ENCODE measurements around the gene TRAF1.

Gene TRAF1

DNA sequence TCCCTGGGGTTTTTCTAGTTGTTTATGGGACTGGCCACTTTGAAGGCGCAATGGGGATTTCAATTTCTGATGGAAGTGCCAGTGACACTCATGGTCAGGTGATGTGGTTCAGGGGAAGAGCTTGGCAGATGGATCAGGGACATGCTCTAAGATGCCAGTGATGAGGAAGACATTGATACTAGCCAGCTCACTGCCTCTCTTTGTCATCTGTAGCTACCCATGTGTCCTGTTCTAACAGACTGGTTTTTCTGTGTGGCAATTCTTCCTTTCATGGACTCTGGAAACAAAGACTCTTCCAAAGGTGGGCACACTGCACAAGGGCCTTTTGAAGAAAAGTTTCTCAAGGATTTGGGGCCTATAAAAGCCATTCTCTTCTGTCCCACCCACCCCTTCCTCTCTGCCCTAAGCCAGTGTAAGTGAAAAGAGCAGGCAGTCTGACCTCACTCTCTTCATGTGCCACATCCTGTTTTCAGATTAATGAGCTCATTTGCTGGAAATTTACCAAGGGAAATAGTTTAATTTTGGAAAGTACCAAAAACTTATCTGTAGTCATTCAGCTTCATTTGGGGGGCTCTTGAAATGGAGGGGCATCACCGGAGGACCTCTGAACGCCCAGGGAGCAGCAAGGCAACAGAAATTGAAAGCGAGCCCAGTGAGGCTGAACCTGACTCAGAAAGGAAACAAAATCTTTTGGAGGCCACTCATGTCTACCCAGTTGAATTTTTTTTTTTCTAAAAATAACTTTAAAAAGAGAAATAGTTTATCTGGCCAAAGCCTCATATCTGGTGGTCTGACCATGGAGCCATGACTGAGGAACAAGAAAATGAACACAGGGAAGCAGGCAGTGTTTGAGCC, 4.9 kb upstream of the TRAF1 start:
- peak overlapping the region; percentile 35; the same call in 1 of the 2 replicates for H3K4me3 ChIP-seq (ENCODE audit: low read depth, low read length)
- peak; percentile 79 for DNase-seq (ENCODE audit: low read depth)

GRCh38 chr9:120929229-120929791, 2.7 kb upstream of the TRAF1 start:
- DNase-seq (ENCODE audit: low read depth): no peak
- TF ChIP-seq CTCF (IDR thresholded peaks at IDR 0.05; ENCODE audit: low read depth, low read length, missing control alignments): peak; percentile 20
- H3K4me3 ChIP-seq (ENCODE audit: low read depth, low read length): peak overlapping the region; percentile 80

More for the DNA sequence above, 4.9 kb upstream of the TRAF1 start:
- TF ChIP-seq CTCF (IDR thresholded peaks at IDR 0.05; ENCODE audit: low read depth, low read length, missing control alignments): no peak

DNA sequence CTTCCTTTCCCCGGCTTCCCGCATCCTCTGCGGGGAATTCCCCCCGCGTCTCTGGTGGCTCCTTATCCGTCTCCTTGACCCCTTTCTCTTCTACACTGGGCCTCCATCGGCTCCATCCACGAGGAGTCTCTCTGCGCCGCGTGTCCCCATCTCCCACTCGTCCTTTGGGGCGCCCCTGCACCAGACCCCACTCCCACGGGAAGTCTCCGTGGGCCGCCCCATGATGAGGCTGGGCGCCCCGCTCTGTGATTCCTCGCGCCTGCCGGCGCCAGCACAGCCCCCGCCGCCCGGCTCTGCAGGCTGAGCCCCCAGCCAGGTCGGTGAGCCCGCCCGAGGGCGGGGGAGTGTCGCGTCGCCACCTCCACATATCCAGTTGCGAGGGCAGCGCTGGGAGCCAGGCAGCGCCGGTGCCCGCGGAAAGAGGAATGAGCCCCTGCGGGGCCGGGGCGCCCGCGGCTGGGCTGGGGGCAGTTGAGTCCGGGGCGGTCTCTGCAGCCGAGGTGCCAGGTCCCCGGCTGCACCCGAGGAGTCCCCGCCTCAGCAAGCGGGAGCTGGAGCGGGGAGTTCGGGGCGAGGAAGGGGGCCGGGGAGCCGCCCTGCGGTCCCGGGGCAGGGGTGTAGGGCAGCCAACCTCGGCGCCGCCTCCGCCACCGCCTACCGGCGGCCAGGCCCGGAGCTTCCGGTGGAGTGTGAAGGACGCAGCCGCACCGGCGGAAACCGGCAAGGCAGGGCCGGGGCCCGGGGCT, 2.1 kb upstream of the TRAF1 start:
- no peak for TF ChIP-seq CTCF (IDR thresholded peaks at IDR 0.05; ENCODE audit: low read depth, low read length, missing control alignments)
- peak overlapping the region; percentile 80 for H3K4me3 ChIP-seq (ENCODE audit: low read depth, low read length)

DNA sequence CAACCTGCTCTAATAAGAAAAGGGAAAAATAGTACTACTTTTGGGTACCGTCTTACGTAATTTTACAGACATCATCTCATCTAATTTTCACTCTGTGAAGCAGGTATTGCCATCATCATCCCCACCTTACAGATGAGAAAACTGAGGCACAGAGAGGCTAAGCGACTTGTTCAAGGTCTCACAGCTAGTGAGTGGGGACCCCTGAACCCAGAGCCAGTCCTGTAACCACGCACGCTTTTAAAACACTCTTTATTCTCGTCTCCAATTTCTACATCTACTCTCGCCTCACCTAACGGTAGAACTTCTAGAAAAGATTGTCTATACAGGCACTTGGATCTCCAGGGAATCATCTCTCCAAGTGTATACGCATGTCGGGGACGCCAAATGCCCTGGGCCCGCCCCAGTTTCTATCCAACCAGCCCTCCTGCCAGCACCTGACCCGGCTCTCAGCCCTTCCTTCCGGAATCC, 1.5 kb upstream of the TRAF1 start:
- peak overlapping the region; percentile 80 for H3K4me3 ChIP-seq (ENCODE audit: low read depth, low read length)
- TF ChIP-seq CTCF (IDR thresholded peaks at IDR 0.05; ENCODE audit: low read depth, low read length, missing control alignments): no peak
- no peak for DNase-seq (ENCODE audit: low read depth)

More for the DNA sequence above, 2.1 kb upstream of the TRAF1 start:
- no peak for DNase-seq (ENCODE audit: low read depth)

DNA sequence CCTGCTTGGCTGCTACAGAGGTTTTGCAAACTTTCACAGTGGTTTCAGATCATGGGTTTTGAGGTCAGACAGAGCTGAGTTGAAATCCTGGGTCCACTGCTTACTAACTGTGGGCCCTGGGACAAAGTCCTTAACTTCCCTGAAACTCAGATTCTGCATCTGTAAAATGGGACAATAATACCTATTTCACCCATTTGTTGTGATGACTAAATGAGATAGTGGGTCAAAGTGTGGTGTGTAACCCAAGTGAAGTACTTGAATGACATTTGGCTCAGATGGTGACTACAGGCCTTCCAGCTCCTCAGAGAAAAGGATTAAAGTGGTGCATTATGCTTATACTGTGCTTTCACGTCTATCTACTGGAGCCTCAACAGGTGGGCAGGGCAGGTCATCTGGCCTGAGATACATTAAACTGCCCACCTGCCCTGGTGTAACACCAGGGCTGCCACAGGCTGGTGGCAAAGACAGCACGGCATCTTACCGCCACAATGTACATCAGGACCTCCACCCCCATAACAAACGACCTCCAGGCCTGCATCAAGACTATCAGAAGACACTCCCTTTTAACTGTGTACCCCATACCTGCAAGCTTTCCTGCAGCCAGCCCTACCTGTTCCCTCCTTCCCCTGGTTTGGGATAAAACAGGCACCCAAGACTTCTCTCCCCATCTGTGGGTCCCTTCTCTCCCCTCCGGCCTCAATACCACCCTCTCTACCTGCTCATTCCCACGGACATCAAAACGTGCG, 846 bp upstream of the TRAF1 start:
- no peak for DNase-seq (ENCODE audit: low read depth)
- peak overlapping the region; percentile 80 for H3K4me3 ChIP-seq (ENCODE audit: low read depth, low read length)
- TF ChIP-seq CTCF (IDR thresholded peaks at IDR 0.05; ENCODE audit: low read depth, low read length, missing control alignments): no peak
